H1 (cell line): ENCODE data around the gene USP7. TPM values are rescaled to one million over a fixed set of nuclear protein-coding genes. Genes with fewer than 3 reads are reported as not detected.
A peak's percentile ranks its signal among the peaks of the same experiment; 100 is the strongest.

Source experiments
- CTCF ChIA-PET: fragments of 300-600 bp; sonication (Branson Sonifier 250); formaldehyde crosslinking; loops from one replicate; lab custom pipeline; 2021; ENCODE audit not compliant: partially characterized antibody; lab: Charles Lee
- POLR2A ChIA-PET: fragments of 300-600 bp; sonication (Branson Sonifier 250); formaldehyde crosslinking; loops from one replicate; lab custom pipeline; 2021; ENCODE audit warnings: inconsistent platforms; ENCODE audit not compliant: partially characterized antibody; lab: Charles Lee
- DNase-seq, 2 experiments: peaks; one replicate each; pipeline versions ENCODE4 v3.0.0 to v3.0.0-alpha.2; 2010 to 2022; ENCODE audit warnings: low spot score in 2 of 2, low read depth in 1 of 2, mixed read lengths in 1 of 2
- FAIRE-seq: peaks from 2 replicates; lab custom pipeline; 2011; peaks lifted over from hg19 to GRCh38; lab: Jason Lieb, UNC
- H2AFZ ChIP-seq: 2 replicates; pipeline ENCODE4 v1.8.1; 2012; ENCODE audit warnings: low read length, inconsistent platforms
- H2AK5ac ChIP-seq: 2 replicates; pipeline ENCODE4 v1.6.1; 2013; ENCODE audit warnings: low read depth, low read length
- H2BK120ac ChIP-seq: replicated peaks from 2 replicates; pipeline ENCODE3; 2013; ENCODE audit warnings: low read depth, low read length, inconsistent platforms
- H2BK12ac ChIP-seq: 2 replicates; pipeline ENCODE4 v1.6.1; 2013; ENCODE audit warnings: low read depth, low read length
- H2BK15ac ChIP-seq: 2 replicates; pipeline ENCODE4 v1.6.1; 2013; ENCODE audit warnings: low read length
- H2BK20ac ChIP-seq: 2 replicates; pipeline ENCODE4 v1.6.1; 2013; ENCODE audit warnings: low read length
- H2BK5ac ChIP-seq: 2 replicates; pipeline ENCODE4 v1.6.1; 2013; ENCODE audit warnings: low read depth, low read length
- H3K14ac ChIP-seq: 2 replicates; pipeline ENCODE4 v1.6.1; 2013; ENCODE audit warnings: inconsistent platforms; ENCODE audit not compliant: insufficient read length
- H3K18ac ChIP-seq: 2 replicates; pipeline ENCODE4 v1.6.1; 2013; ENCODE audit warnings: low read length; ENCODE audit errors: extremely low read depth
- H3K23ac ChIP-seq: 2 replicates; pipeline ENCODE4 v1.6.1; 2013; ENCODE audit warnings: inconsistent platforms; ENCODE audit not compliant: insufficient read length
- H3K23me2 ChIP-seq: 2 replicates; pipeline ENCODE4 v1.6.1; 2013; ENCODE audit warnings: low read depth, low read length
- H3K27ac ChIP-seq: 2 replicates; pipeline ENCODE4 v1.6.1; 2011; ENCODE audit warnings: low read depth, low read length, inconsistent platforms
- H3K27me3 ChIP-seq, 4 experiments: replicated peaks in 1 of 4; 1 replicate in 1 of 4; 2 replicates in 3 of 4; pipeline versions ENCODE4 v1.6.1 to v1.8.1; 2011 to 2013; ENCODE audit warnings: low read length in 3 of 4, mild to moderate bottlenecking in 3 of 4, inconsistent platforms in 2 of 4, mixed read lengths in 2 of 4, moderate library complexity in 1 of 4; ENCODE audit not compliant: control insufficient read depth in 3 of 4, insufficient read depth in 3 of 4; ENCODE audit errors: extremely low read depth in 1 of 4
- H3K36me3 ChIP-seq, 4 experiments: 2 replicates each; pipeline versions ENCODE4 v1.6.1 to v1.8.1; 2011 to 2013; ENCODE audit warnings: mild to moderate bottlenecking in 4 of 4, low read length in 3 of 4, moderate library complexity in 2 of 4, control low read depth in 1 of 4, inconsistent platforms in 1 of 4; ENCODE audit not compliant: insufficient read depth in 4 of 4, control insufficient read depth in 2 of 4
- H3K4ac ChIP-seq: replicated peaks from 2 replicates; pipeline ENCODE3; 2013; ENCODE audit warnings: low read length, low read depth, mixed read lengths, inconsistent platforms; ENCODE audit not compliant: insufficient read length
- H3K4me1 ChIP-seq, 4 experiments: replicated peaks in 1 of 4; 1 replicate in 1 of 4; 2 replicates in 3 of 4; pipeline versions ENCODE4 v1.6.1 to v1.8.1; 2011 to 2013; ENCODE audit warnings: low read length in 3 of 4, inconsistent platforms in 2 of 4, mixed read lengths in 1 of 4; ENCODE audit not compliant: insufficient read depth in 4 of 4, control insufficient read depth in 3 of 4
- H3K4me2 ChIP-seq, 2 experiments: 2 replicates each; pipeline versions ENCODE4 v1.6.1 to v1.8.1; 2011 to 2013; ENCODE audit warnings: low read depth in 2 of 2, low read length in 2 of 2, control low read depth in 1 of 2, inconsistent platforms in 1 of 2, mild to moderate bottlenecking in 1 of 2; ENCODE audit not compliant: insufficient read depth in 1 of 2
- H3K4me3 ChIP-seq, 4 experiments: fragments of 200-600, 300-600 bp in 1 of 4; sonication (generic), shearing (Covaris generic), sonication (Bioruptor Twin) in 1 of 4; 2 replicates each; pipeline versions ENCODE4 v1.5.1 to v1.8.1; 2011 to 2016; ENCODE audit warnings: low read length in 4 of 4, low read depth in 3 of 4, control low read depth in 2 of 4, inconsistent platforms in 2 of 4, mild to moderate bottlenecking in 2 of 4, mixed read lengths in 1 of 4, moderate library complexity in 1 of 4; ENCODE audit not compliant: insufficient read depth in 2 of 4; ENCODE audit errors: extremely low read depth in 1 of 4
- H3K56ac ChIP-seq: replicated peaks from 2 replicates; pipeline ENCODE3; 2013; ENCODE audit warnings: low read depth, mild to moderate bottlenecking, mixed read lengths, low read length, inconsistent platforms; ENCODE audit not compliant: insufficient read length
- H3K79me1 ChIP-seq: 2 replicates; pipeline ENCODE4 v1.6.1; 2013; ENCODE audit warnings: low read depth, low read length, control low read depth
- H3K79me2 ChIP-seq, 2 experiments: 2 replicates each; pipeline versions ENCODE4 v1.6.1 to v1.8.1; 2012 to 2013; ENCODE audit warnings: low read length in 2 of 2, mild to moderate bottlenecking in 2 of 2, inconsistent platforms in 1 of 2; ENCODE audit not compliant: insufficient read depth in 2 of 2, control insufficient read depth in 1 of 2
- H3K9ac ChIP-seq, 4 experiments: replicated peaks in 1 of 4; 1 replicate in 1 of 4; 2 replicates in 3 of 4; pipeline versions ENCODE4 v1.6.1 to v1.8.1; 2011 to 2013; ENCODE audit warnings: low read depth in 3 of 4, low read length in 3 of 4, control low read depth in 2 of 4, mild to moderate bottlenecking in 2 of 4, moderate library complexity in 2 of 4, inconsistent platforms in 1 of 4; ENCODE audit errors: extremely low read depth in 1 of 4
- H3K9me3 ChIP-seq, 2 experiments: 2 replicates each; pipeline versions ENCODE4 v1.6.1 to v1.8.1; 2012 to 2013; ENCODE audit warnings: mild to moderate bottlenecking in 2 of 2, moderate library complexity in 2 of 2, control low read depth in 1 of 2, inconsistent platforms in 1 of 2, low read depth in 1 of 2, low read length in 1 of 2, mixed read lengths in 1 of 2; ENCODE audit not compliant: insufficient read depth in 2 of 2
- H4K20me1 ChIP-seq, 2 experiments: replicated peaks in 1 of 2; 2 replicates each; pipeline versions ENCODE3 to v1.8.1; 2011 to 2013; ENCODE audit warnings: inconsistent platforms in 2 of 2, low read length in 2 of 2, mild to moderate bottlenecking in 1 of 2; ENCODE audit not compliant: insufficient read depth in 2 of 2, control insufficient read depth in 1 of 2
- H4K5ac ChIP-seq: 2 replicates; pipeline ENCODE4 v1.6.1; 2013; ENCODE audit warnings: low read length, low read depth, mixed read lengths, inconsistent platforms; ENCODE audit not compliant: insufficient read length
- H4K8ac ChIP-seq: 2 replicates; pipeline ENCODE4 v1.8.0; 2013; ENCODE audit warnings: mild to moderate bottlenecking, moderate library complexity, low read length, inconsistent platforms; ENCODE audit not compliant: insufficient read depth; ENCODE audit errors: extremely low read depth
- H4K91ac ChIP-seq: replicated peaks from 2 replicates; pipeline ENCODE3; 2013; ENCODE audit warnings: low read length, mixed read lengths, inconsistent platforms; ENCODE audit not compliant: insufficient read length
- ATF2 ChIP-seq: IDR thresholded peaks from 2 replicates; pipeline ENCODE4 v1.6.1; 2012; ENCODE audit warnings: low read length, inconsistent platforms
- BCL11A ChIP-seq, 2 experiments: IDR thresholded peaks; one replicate each; pipeline ENCODE4 v1.6.1; 2011; ENCODE audit warnings: low read depth in 2 of 2, low read length in 2 of 2, mild to moderate bottlenecking in 2 of 2
- CREB1 ChIP-seq: IDR thresholded peaks from 2 replicates; pipeline ENCODE4 v1.6.1; 2012; ENCODE audit warnings: inconsistent platforms
- EP300 ChIP-seq, 2 experiments: IDR thresholded peaks; 1 replicate in 1 of 2; 2 replicates in 1 of 2; pipeline ENCODE4 v1.6.1; 2011 to 2012; ENCODE audit warnings: low read depth in 2 of 2, low read length in 2 of 2, mild to moderate bottlenecking in 2 of 2, borderline replicate concordance in 1 of 2, inconsistent platforms in 1 of 2, moderate library complexity in 1 of 2
- JUN ChIP-seq: IDR thresholded peaks from 2 replicates; pipeline ENCODE4 v1.6.1; 2011; ENCODE audit warnings: low read depth, mild to moderate bottlenecking, improper control_type of control experiment, low read length
- POLR2AphosphoS5 ChIP-seq: IDR thresholded peaks from 2 replicates; pipeline ENCODE4 v1.6.1; 2011; ENCODE audit warnings: low read depth, low read length
- RAD21 ChIP-seq, 2 experiments: IDR thresholded peaks in 1 of 2; conservative IDR thresholded peaks in 1 of 2; 2 replicates each; pipeline ENCODE4 v1.6.1; 2011; ENCODE audit warnings: low read depth in 2 of 2, low read length in 2 of 2, improper control_type of control experiment in 1 of 2, inconsistent platforms in 1 of 2, mild to moderate bottlenecking in 1 of 2, moderate library complexity in 1 of 2
- RFX5 ChIP-seq: IDR thresholded peaks from 2 replicates; pipeline ENCODE4 v1.6.1; 2011; ENCODE audit warnings: low read depth, low read length, improper control_type of control experiment, borderline replicate concordance
- SP1 ChIP-seq: IDR thresholded peaks from 2 replicates; pipeline ENCODE4 v1.6.1; 2011; ENCODE audit warnings: low read depth, low read length
- SP2 ChIP-seq: IDR thresholded peaks from 2 replicates; pipeline ENCODE4 v1.6.1; 2012; ENCODE audit warnings: mild to moderate bottlenecking, low read length, inconsistent platforms
- YY1 ChIP-seq: IDR thresholded peaks from 2 replicates; pipeline ENCODE4 v1.6.1; 2011; ENCODE audit warnings: low read depth, mild to moderate bottlenecking, low read length
- WGBS, 2 experiments: shearing (Covaris generic) in 1 of 2; methylation state at CpG; one replicate each; pipeline versions ENCODE4 v1.1.6 to v1.1.7; 2013 to 2015; ENCODE audit warnings: low lambda C conversion rate in 2 of 2, mixed read lengths in 2 of 2, inconsistent platforms in 1 of 2, low coverage in 1 of 2, missing lambda C conversion rate in 1 of 2; ENCODE audit not compliant: insufficient replicate concordance in 2 of 2, insufficient coverage in 1 of 2, insufficient read length in 1 of 2; ENCODE audit errors: extremely low coverage in 1 of 2, missing lambda C conversion rate in 1 of 2; 5-methylcytosine and 5-hydroxymethylcytosine counted together
- polyA plus RNA-seq, 7 experiments: library from polyadenylated mRNA; depleted of rRNA in 3 of 7; stranded (reverse) in 5 of 7; unstranded in 2 of 7; fragments of >200 nt in 5 of 7; fragments of 200-250 nt in 2 of 7; gene quantifications; 1 replicate in 5 of 7; 2 replicates in 1 of 7; 4 replicates in 1 of 7; pipeline versions ENCODE4 v1.2.1 to v1.2.3, GENCODE V29; 2011 to 2013; ENCODE audit warnings: missing spikeins in 2 of 7, mixed read lengths in 2 of 7
- total RNA-seq: library from RNA; stranded (reverse); fragmentation: NEBNext Ultra II Directional; extraction: Animal tissue kit (Norgen Biotek cat#: 25700); gene quantifications from 2 replicates; pipeline ENCODE4 v1.2.1, GENCODE V29; 2021

The USP7 gene
- total and polyA plus RNA-seq, 2 of the 8 experiments (the other 6 are each of a cell fraction or from before 2014, with no cell fraction given) = 21.3 to 211 TPM

GRCh38 chr16:8972843-8973586 lies 9.3 kb upstream of the USP7 start:
- no peaks in the 10 kb centered on the region for H3K79me1 ChIP-seq
- 95% methylated on average over 7 of the region's 7 CpGs; no CpG with 5 or more reads in 1 of the 2 experiments for WGBS, 2 experiments
- no peaks in the 10 kb centered on the region for H4K20me1 ChIP-seq
- no peaks in the 10 kb centered on the region for H3K23me2 ChIP-seq
- no peak overlapping the region for H3K27ac ChIP-seq
- no peak for FAIRE-seq
- H3K4me2 ChIP-seq = no peak overlapping the region
- no peak overlapping the region for H3K14ac ChIP-seq
- no peak overlapping the region for H4K91ac ChIP-seq
- H3K79me2 ChIP-seq = no peaks in the 10 kb centered on the region
- H3K18ac ChIP-seq = no peak overlapping the region
- H3K4ac ChIP-seq = no peak overlapping the region
- H3K4me1 ChIP-seq = peaks cover 0 to 2% (median 0%) of the 10 kb centered on the region in 4 experiments; a peak in 1 of 7 replicates
- ChIA-PET CTCF (interaction anchor here (0.6 to 1.9 kb wide), 7 partner anchors 17 to 687 kb away, joined by 3 to 8 read pairs (median 4); no protein-coding TSS in a partner anchor), POLR2A (interaction anchor here (0.6 to 1.3 kb wide), 4 partner anchors 8 to 109 kb away, joined by 3 to 6 read pairs (median 3); partner anchors contain the start of gene USP7)
- no peak overlapping the region for H2BK15ac ChIP-seq
- 0 out of 2 replicates have a peak overlapping the region, but pooled peaks have one; percentile 7 for H2BK20ac ChIP-seq
- H3K27me3 ChIP-seq = no peaks in the 10 kb centered on the region
- no peak overlapping the region for H3K4me3 ChIP-seq
- no peak overlapping the region for H2BK120ac ChIP-seq
- H2BK5ac ChIP-seq = no peak overlapping the region
- no peak overlapping the region for H4K8ac ChIP-seq
- no peak overlapping the region for H3K23ac ChIP-seq
- H2BK12ac ChIP-seq = no peak overlapping the region
- no peak overlapping the region for H2AFZ ChIP-seq
- no peak for DNase-seq
- no peak overlapping the region for H4K5ac ChIP-seq
- no peak overlapping the region for H3K56ac ChIP-seq
- H3K36me3 ChIP-seq = no peaks in the 10 kb centered on the region
- H3K9ac ChIP-seq = no peak overlapping the region
- no peaks in the 10 kb centered on the region for H3K9me3 ChIP-seq
- H2AK5ac ChIP-seq = no peak overlapping the region
- TF ChIP-seq SP2 (no peak), EP300 (IDR thresholded peaks at IDR 0.05; ENCODE audit: borderline replicate concordance in 1 of 2, low read depth in 2 of 2, low read length in 2 of 2) (no peak), POLR2AphosphoS5 (no peak), JUN (no peak), SP1 (no peak), RFX5 (no peak), BCL11A (IDR thresholded peaks at IDR 0.05; ENCODE audit: low read depth in 2 of 2, low read length in 2 of 2) (no peak), YY1 (no peak), RAD21 (IDR thresholded peaks at IDR 0.05 in 1 of 2, conservative IDR thresholded peaks at IDR 0.05 in 1 of 2; ENCODE audit: low read depth in 2 of 2, low read length in 2 of 2) (no peak), ATF2 (no peak), CREB1 (no peak)
